ENCODE results near the gene ME1. TPM values are rescaled to one million over a fixed set of nuclear protein-coding genes. Genes with fewer than 3 reads are reported as not detected.

Gene ME1
- total RNA-seq, 1 experiment from 2014 or later, result 40.5 TPM

DNA sequence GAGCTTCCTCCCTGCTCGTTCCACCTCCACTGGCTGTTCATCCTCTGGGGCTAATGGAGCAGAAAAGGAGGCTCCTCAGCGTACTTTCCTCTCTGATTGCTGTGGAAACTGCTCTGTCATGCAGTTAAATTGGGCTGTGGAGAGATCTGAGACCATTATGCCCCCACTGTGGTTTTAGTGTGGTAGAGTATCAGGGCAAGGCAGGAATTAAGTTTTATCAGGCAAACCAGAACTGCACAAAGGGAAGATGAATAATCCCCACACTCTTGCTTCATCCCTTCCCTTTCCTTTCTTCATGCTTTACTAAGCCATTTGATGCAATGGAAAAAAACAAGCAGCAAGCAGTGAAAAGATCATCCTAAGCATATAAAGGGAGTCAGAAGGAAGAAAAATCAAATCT, 11.9 kb upstream of the ME1 start:
- H3K36me3 ChIP-seq (ENCODE audit: control insufficient read depth in 1 of 2, insufficient read depth in 2 of 2, low read length in 2 of 2), result no peaks in the 10 kb centered on the region
- CTCF ChIA-PET, result no interaction called here
- no peaks in the 10 kb centered on the region for H3K4me1 ChIP-seq (ENCODE audit: control insufficient read depth in 1 of 2, insufficient read depth in 2 of 2, low read length in 2 of 2)
- H4K20me1 ChIP-seq (ENCODE audit: insufficient read depth), result no peaks in the 10 kb centered on the region
- no peaks in the 10 kb centered on the region for H3K9me2 ChIP-seq (ENCODE audit: insufficient read depth)
- POLR2A ChIA-PET, result no interaction called here
- DNase-seq (ENCODE audit: low read depth, low spot score) (no peak), ATAC-seq (no peak)
- H3K27ac ChIP-seq (ENCODE audit: low read depth, low read length), result no peak overlapping the region
- H3K9me3 ChIP-seq (ENCODE audit: control insufficient read depth in 1 of 2, insufficient read depth in 1 of 2, low read depth in 1 of 2, low read length in 2 of 2), result no peaks in the 10 kb centered on the region
- no peaks in the 10 kb centered on the region for H3K79me2 ChIP-seq (ENCODE audit: insufficient read depth, low read length)
- no peak overlapping the region for H3K9ac ChIP-seq (ENCODE audit: low read length)
- no peaks in the 10 kb centered on the region for H3K27me3 ChIP-seq (ENCODE audit: insufficient read depth, low read length)
- H3K4me3 ChIP-seq (replicated peaks in 1 of 2; ENCODE audit: low read depth in 1 of 2, low read length in 2 of 2), result no peak overlapping the region
- RAD21 ChIA-PET (ENCODE audit: low non-redundant PET in 1 of 2, low total read pairs in 2 of 2, uncharacterized antibody in 2 of 2, unreplicated experiment in 2 of 2), result no interaction called here
- TF ChIP-seq EZH2 (IDR thresholded peaks at IDR 0.05) (no peak), CEBPB (IDR thresholded peaks at IDR 0.05; ENCODE audit: low read depth) (no peak), SRF (IDR thresholded peaks at IDR 0.05; ENCODE audit: low read depth) (no peak), EGR1 (IDR thresholded peaks at IDR 0.05; ENCODE audit: low read depth) (no peak), SP1 (IDR thresholded peaks at IDR 0.05; ENCODE audit: low read depth) (no peak), ZNF274 (IDR thresholded peaks at IDR 0.05; ENCODE audit: low read depth, low read length) (no peak), SIN3A (IDR thresholded peaks at IDR 0.05; ENCODE audit: low read depth) (no peak), TCF7L2 (IDR thresholded peaks at IDR 0.05; ENCODE audit: borderline replicate concordance, extremely low read depth, insufficient read depth, insufficient read length) (no peak), POLR2A (IDR thresholded peaks at IDR 0.05; ENCODE audit: borderline replicate concordance, extremely low read depth, insufficient read depth, insufficient read length) (no peak), EZH2phosphoT487 (IDR thresholded peaks at IDR 0.05; ENCODE audit: borderline replicate concordance) (no peak), ELF1 (IDR thresholded peaks at IDR 0.05; ENCODE audit: borderline replicate concordance, low read depth) (no peak), JUND (IDR thresholded peaks at IDR 0.05) (no peak), CBX3 (IDR thresholded peaks at IDR 0.05; ENCODE audit: low read depth) (no peak), YY1 (IDR thresholded peaks at IDR 0.05; ENCODE audit: extremely low read depth, insufficient replicate concordance, low read depth, low read length) (no peak), ZFX (IDR thresholded peaks at IDR 0.05) (no peak)
- TF ChIP-seq, protein P1, sequence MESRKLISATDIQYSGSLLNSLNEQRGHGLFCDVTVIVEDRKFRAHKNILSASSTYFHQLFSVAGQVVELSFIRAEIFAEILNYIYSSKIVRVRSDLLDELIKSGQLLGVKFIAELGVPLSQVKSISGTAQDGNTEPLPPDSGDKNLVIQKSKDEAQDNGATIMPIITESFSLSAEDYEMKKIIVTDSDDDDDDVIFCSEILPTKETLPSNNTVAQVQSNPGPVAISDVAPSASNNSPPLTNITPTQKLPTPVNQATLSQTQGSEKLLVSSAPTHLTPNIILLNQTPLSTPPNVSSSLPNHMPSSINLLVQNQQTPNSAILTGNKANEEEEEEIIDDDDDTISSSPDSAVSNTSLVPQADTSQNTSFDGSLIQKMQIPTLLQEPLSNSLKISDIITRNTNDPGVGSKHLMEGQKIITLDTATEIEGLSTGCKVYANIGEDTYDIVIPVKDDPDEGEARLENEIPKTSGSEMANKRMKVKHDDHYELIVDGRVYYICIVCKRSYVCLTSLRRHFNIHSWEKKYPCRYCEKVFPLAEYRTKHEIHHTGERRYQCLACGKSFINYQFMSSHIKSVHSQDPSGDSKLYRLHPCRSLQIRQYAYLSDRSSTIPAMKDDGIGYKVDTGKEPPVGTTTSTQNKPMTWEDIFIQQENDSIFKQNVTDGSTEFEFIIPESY (IDR thresholded peaks at IDR 0.05; ENCODE audit: extremely low read depth, insufficient replicate concordance, low read length), result no peak
- TF ChIP-seq, protein P2, sequence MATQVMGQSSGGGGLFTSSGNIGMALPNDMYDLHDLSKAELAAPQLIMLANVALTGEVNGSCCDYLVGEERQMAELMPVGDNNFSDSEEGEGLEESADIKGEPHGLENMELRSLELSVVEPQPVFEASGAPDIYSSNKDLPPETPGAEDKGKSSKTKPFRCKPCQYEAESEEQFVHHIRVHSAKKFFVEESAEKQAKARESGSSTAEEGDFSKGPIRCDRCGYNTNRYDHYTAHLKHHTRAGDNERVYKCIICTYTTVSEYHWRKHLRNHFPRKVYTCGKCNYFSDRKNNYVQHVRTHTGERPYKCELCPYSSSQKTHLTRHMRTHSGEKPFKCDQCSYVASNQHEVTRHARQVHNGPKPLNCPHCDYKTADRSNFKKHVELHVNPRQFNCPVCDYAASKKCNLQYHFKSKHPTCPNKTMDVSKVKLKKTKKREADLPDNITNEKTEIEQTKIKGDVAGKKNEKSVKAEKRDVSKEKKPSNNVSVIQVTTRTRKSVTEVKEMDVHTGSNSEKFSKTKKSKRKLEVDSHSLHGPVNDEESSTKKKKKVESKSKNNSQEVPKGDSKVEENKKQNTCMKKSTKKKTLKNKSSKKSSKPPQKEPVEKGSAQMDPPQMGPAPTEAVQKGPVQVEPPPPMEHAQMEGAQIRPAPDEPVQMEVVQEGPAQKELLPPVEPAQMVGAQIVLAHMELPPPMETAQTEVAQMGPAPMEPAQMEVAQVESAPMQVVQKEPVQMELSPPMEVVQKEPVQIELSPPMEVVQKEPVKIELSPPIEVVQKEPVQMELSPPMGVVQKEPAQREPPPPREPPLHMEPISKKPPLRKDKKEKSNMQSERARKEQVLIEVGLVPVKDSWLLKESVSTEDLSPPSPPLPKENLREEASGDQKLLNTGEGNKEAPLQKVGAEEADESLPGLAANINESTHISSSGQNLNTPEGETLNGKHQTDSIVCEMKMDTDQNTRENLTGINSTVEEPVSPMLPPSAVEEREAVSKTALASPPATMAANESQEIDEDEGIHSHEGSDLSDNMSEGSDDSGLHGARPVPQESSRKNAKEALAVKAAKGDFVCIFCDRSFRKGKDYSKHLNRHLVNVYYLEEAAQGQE (IDR thresholded peaks at IDR 0.05; ENCODE audit: low read depth), result no peak
- TF ChIP-seq, protein P3, sequence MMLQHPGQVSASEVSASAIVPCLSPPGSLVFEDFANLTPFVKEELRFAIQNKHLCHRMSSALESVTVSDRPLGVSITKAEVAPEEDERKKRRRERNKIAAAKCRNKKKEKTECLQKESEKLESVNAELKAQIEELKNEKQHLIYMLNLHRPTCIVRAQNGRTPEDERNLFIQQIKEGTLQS (IDR thresholded peaks at IDR 0.05), result no peak
- TF ChIP-seq, protein P4, sequence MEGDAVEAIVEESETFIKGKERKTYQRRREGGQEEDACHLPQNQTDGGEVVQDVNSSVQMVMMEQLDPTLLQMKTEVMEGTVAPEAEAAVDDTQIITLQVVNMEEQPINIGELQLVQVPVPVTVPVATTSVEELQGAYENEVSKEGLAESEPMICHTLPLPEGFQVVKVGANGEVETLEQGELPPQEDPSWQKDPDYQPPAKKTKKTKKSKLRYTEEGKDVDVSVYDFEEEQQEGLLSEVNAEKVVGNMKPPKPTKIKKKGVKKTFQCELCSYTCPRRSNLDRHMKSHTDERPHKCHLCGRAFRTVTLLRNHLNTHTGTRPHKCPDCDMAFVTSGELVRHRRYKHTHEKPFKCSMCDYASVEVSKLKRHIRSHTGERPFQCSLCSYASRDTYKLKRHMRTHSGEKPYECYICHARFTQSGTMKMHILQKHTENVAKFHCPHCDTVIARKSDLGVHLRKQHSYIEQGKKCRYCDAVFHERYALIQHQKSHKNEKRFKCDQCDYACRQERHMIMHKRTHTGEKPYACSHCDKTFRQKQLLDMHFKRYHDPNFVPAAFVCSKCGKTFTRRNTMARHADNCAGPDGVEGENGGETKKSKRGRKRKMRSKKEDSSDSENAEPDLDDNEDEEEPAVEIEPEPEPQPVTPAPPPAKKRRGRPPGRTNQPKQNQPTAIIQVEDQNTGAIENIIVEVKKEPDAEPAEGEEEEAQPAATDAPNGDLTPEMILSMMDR (IDR thresholded peaks at IDR 0.05 in 2 of 3, conservative IDR thresholded peaks at IDR 0.05 in 1 of 3; ENCODE audit: borderline replicate concordance in 1 of 3, insufficient read depth in 1 of 3, low read depth in 2 of 3, low read length in 2 of 3), result no peak
- TF ChIP-seq, protein P5, sequence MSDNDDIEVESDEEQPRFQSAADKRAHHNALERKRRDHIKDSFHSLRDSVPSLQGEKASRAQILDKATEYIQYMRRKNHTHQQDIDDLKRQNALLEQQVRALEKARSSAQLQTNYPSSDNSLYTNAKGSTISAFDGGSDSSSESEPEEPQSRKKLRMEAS (IDR thresholded peaks at IDR 0.05), result no peak
- no peak overlapping the region for H3K4me2 ChIP-seq (ENCODE audit: low read length)
- no peak overlapping the region for H2AFZ ChIP-seq (ENCODE audit: low read depth, low read length, poor library complexity, severe bottlenecking)
- intact Hi-C loops (cut with micrococcal nuclease), result no loop called here
- BruUV-seq (replicated peaks), result no TSS peak
